Measurements from ENCODE around the gene MSRB1.

Gene MSRB1

DNA sequence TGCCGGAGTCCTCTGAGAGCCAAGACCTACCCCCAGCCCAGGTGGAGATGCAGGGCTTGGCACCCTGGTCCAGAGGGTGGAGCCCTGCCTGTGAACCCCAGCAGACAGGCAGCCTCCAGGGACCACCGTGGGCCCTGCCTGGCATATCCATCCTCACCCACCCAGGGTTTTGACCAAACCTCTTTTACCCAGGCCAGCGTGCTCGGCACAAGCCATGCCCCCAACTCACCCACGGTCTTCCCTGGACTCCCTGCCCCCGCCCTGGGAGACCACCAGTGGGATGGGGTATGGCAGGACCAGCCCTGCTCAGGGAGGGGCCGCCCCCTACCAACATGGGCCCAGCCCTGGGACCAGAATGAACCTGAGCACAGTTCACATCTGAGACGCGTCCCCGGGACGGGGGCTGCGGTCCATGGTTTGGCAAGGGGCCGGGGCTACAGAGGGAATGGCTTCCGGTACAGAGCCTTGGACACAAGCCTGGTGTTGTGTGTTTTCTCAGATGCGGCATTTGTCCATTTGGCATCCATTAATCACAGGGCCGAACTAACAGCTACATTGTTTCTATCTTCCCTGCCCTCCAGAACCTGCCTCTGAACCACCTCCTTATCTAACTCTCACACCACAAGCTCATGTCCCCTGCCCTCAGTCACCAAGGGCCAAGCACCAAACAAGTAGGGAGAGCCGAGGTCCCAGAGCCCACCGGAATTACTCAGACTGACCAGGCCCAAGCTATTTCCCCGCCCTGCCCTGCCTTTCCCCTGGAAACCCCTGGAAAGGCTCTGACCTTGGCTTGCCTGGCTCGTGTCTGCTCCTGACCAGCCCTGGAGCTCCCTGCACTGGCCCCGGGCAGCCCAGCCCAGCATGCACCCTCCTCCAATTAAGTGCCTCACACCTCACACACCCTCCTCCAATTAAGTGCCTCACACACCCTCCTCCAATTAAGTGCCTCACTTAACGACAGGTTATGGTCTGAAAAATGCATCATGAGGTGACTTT lies 38.9 kb downstream of the MSRB1 start:
- Histone ChIP-seq H4K20me1 (ENCODE audit: insufficient read depth, low read length) (no peaks in the 10 kb centered on the region), H2AFZ (ENCODE audit: low read depth, low read length) (no peak overlapping the region), H3K27ac (ENCODE audit: low read length) (no peak overlapping the region), H3K4me2 (ENCODE audit: insufficient read depth, low read length) (no peak overlapping the region), H3K27me3 (ENCODE audit: insufficient read depth, low read length, poor library complexity) (no peaks in the 10 kb centered on the region), H3K9me3 (ENCODE audit: insufficient read depth, low read length, severe bottlenecking) (no peaks in the 10 kb centered on the region), H3K4me3 (ENCODE audit: low read depth in 1 of 2, low read length in 2 of 2) (no peak overlapping the region), H3K4me1 (ENCODE audit: insufficient read depth, low read length) (no peaks in the 10 kb centered on the region), H3K79me2 (ENCODE audit: insufficient read depth, low read length) (no peaks in the 10 kb centered on the region), H3K36me3 (ENCODE audit: insufficient read depth, low read length) (no peaks in the 10 kb centered on the region), H3K9ac (ENCODE audit: low read depth, low read length) (no peak overlapping the region)
- TF ChIP-seq EZH2 (IDR thresholded peaks at IDR 0.05; ENCODE audit: borderline replicate concordance, low read depth, low read length, severe bottlenecking): no peak
- TF ChIP-seq, protein P1, sequence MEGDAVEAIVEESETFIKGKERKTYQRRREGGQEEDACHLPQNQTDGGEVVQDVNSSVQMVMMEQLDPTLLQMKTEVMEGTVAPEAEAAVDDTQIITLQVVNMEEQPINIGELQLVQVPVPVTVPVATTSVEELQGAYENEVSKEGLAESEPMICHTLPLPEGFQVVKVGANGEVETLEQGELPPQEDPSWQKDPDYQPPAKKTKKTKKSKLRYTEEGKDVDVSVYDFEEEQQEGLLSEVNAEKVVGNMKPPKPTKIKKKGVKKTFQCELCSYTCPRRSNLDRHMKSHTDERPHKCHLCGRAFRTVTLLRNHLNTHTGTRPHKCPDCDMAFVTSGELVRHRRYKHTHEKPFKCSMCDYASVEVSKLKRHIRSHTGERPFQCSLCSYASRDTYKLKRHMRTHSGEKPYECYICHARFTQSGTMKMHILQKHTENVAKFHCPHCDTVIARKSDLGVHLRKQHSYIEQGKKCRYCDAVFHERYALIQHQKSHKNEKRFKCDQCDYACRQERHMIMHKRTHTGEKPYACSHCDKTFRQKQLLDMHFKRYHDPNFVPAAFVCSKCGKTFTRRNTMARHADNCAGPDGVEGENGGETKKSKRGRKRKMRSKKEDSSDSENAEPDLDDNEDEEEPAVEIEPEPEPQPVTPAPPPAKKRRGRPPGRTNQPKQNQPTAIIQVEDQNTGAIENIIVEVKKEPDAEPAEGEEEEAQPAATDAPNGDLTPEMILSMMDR (IDR thresholded peaks at IDR 0.05; ENCODE audit: borderline replicate concordance, extremely low read depth, low read length, poor library complexity, severe bottlenecking): no peak
- ATAC-seq (ENCODE audit: insufficient read depth, low read depth) (no peak), DNase-seq (no peak)

DNA sequence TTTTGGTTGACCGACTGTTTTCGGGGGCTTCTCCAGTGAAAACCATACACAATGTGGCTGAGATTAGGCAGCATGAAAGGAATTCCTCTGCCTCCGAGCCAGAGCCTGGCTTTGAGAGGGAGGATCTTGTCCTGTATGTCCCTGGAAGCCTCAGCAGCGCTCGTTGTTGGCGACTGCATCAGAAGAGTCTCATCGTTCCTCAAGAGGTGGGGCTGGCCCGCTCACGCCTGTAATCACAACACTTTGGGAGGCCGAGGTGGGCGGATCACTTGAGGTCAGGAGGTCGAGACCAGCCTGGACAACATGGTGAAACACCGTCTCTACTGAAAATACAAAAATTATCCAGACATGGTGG lies 39.8 kb downstream of the MSRB1 start:
- ATAC-seq (ENCODE audit: insufficient read depth, low read depth): no peak
- H3K27me3 ChIP-seq (ENCODE audit: insufficient read depth, low read length, poor library complexity): no peaks in the 10 kb centered on the region
- H3K9ac ChIP-seq (ENCODE audit: low read depth, low read length): no peak overlapping the region
- H3K4me2 ChIP-seq (ENCODE audit: insufficient read depth, low read length): no peak overlapping the region
- no peak for TF ChIP-seq EZH2 (IDR thresholded peaks at IDR 0.05; ENCODE audit: borderline replicate concordance, low read depth, low read length, severe bottlenecking)
- TF ChIP-seq, protein P1 (IDR thresholded peaks at IDR 0.05; ENCODE audit: borderline replicate concordance, extremely low read depth, low read length, poor library complexity, severe bottlenecking): no peak
- H3K4me1 ChIP-seq (ENCODE audit: insufficient read depth, low read length): no peaks in the 10 kb centered on the region
- no peaks in the 10 kb centered on the region for H3K79me2 ChIP-seq (ENCODE audit: insufficient read depth, low read length)
- no peak for DNase-seq
- no peaks in the 10 kb centered on the region for H3K36me3 ChIP-seq (ENCODE audit: insufficient read depth, low read length)
- no peak overlapping the region for H3K4me3 ChIP-seq (ENCODE audit: low read depth in 1 of 2, low read length in 2 of 2)
- H4K20me1 ChIP-seq (ENCODE audit: insufficient read depth, low read length): no peaks in the 10 kb centered on the region
- no peaks in the 10 kb centered on the region for H3K9me3 ChIP-seq (ENCODE audit: insufficient read depth, low read length, severe bottlenecking)
- H2AFZ ChIP-seq (ENCODE audit: low read depth, low read length): no peak overlapping the region
- H3K27ac ChIP-seq (ENCODE audit: low read length): no peak overlapping the region

DNA sequence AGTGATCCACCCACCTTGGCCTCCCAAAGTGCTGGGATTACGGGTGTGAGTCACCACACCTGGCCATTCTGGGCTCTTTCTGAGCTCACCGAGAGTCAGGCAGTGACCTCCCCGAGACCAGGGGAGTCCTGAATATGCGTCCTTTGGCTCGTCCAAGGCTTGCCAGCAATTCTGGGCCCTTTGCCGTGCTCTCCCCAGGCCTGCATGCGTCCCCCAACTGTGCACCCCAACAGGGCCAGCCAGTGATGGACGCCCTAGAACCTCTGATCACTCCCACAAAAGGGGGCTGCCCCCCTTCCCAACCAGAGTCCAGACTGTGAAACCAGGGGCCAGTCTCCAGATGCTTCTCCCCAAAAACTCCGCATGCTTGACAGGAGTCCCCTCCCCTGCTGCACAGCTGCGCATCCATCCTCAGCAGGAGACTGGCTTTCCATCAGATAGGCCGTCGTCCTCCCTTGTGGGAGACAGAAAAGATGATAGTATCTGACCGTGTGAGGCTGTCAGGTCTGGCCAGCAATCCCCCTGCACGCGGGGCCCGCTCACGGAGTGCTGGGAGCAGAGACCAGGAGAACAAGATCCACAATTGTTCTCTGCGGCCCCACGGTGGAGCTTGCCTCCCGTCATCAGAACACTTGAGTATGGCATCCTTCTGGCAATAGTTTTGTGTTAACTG lies 40.3 kb downstream of the MSRB1 start:
- no peaks in the 10 kb centered on the region for H4K20me1 ChIP-seq (ENCODE audit: insufficient read depth, low read length)
- H3K4me2 ChIP-seq (ENCODE audit: insufficient read depth, low read length): no peak overlapping the region
- TF ChIP-seq, protein P1 (IDR thresholded peaks at IDR 0.05; ENCODE audit: borderline replicate concordance, extremely low read depth, low read length, poor library complexity, severe bottlenecking): no peak
- no peak for TF ChIP-seq EZH2 (IDR thresholded peaks at IDR 0.05; ENCODE audit: borderline replicate concordance, low read depth, low read length, severe bottlenecking)
- H3K79me2 ChIP-seq (ENCODE audit: insufficient read depth, low read length): no peaks in the 10 kb centered on the region
- H2AFZ ChIP-seq (ENCODE audit: low read depth, low read length): no peak overlapping the region
- no peaks in the 10 kb centered on the region for H3K27me3 ChIP-seq (ENCODE audit: insufficient read depth, low read length, poor library complexity)
- no peak for DNase-seq
- no peak overlapping the region for H3K27ac ChIP-seq (ENCODE audit: low read length)
- no peaks in the 10 kb centered on the region for H3K36me3 ChIP-seq (ENCODE audit: insufficient read depth, low read length)
- no peak for ATAC-seq (ENCODE audit: insufficient read depth, low read depth)
- no peaks in the 10 kb centered on the region for H3K4me1 ChIP-seq (ENCODE audit: insufficient read depth, low read length)
- H3K4me3 ChIP-seq (ENCODE audit: low read depth in 1 of 2, low read length in 2 of 2): no peak overlapping the region
- no peak overlapping the region for H3K9ac ChIP-seq (ENCODE audit: low read depth, low read length)
- H3K9me3 ChIP-seq (ENCODE audit: insufficient read depth, low read length, severe bottlenecking): no peaks in the 10 kb centered on the region
